K562 (cell line): Measurements from ENCODE around the gene LPAR2. TPM values are rescaled to one million over a fixed set of nuclear protein-coding genes. Genes with fewer than 3 reads are reported as not detected.

Experiments
- CBX2 ChIP-seq: fragments of 200-600 bp; sonication (generic); IDR thresholded peaks from one replicate; pipeline ENCODE4 v1.6.1; 2012; ENCODE audit warnings: mild to moderate bottlenecking, low read length, inconsistent platforms; ENCODE audit not compliant: insufficient read depth, poor library complexity, severe bottlenecking
- CC2D1A ChIP-seq: fragments of 450-650 bp; IDR thresholded peaks from 2 replicates; pipeline ENCODE4 v1.6.1; 2017; ENCODE audit warnings: mild to moderate bottlenecking
- GTF2E2 ChIP-seq: fragments of 200-800 bp; sonication (Bioruptor generic); IDR thresholded peaks from 2 replicates; pipeline ENCODE4 v1.6.1; 2016; ENCODE audit warnings: missing genetic modification characterization, missing compliant biosample characterization
- MXI1 ChIP-seq: IDR thresholded peaks from 2 replicates; pipeline ENCODE4 v1.6.1; 2011; ENCODE audit warnings: low read depth, mild to moderate bottlenecking, improper control_type of control experiment, low read length
- MYBL2 ChIP-seq, 2 experiments: fragments of 450-650 bp in 1 of 2; sonication (generic) in 1 of 2; formaldehyde crosslinking in 1 of 2; IDR thresholded peaks; 2 replicates each; pipeline versions ENCODE4 v1.6.1 to v1.8.1; 2017 to 2022; ENCODE audit warnings: borderline replicate concordance in 1 of 2, inconsistent platforms in 1 of 2, low read depth in 1 of 2, mild to moderate bottlenecking in 1 of 2, missing genetic modification reagents in 1 of 2, moderate library complexity in 1 of 2
- RFX7 ChIP-seq: fragments of 250-450 bp; sonication (Bioruptor Pico); IDR thresholded peaks from 2 replicates; pipeline ENCODE4 v1.5.1; 2021; ENCODE audit warnings: mild to moderate bottlenecking
- SIN3A ChIP-seq, 2 experiments: fragments of 150-350 bp in 1 of 2; IDR thresholded peaks; 2 replicates each; pipeline ENCODE4 v1.6.1; 2011 to 2016; ENCODE audit warnings: borderline replicate concordance in 2 of 2, low read depth in 2 of 2, low read length in 2 of 2, mild to moderate bottlenecking in 2 of 2, moderate library complexity in 2 of 2; ENCODE audit not compliant: control insufficient read depth in 1 of 2
- SMAD1 ChIP-seq: fragments of 150-350 bp; IDR thresholded peaks from 2 replicates; pipeline ENCODE4 v1.6.1; 2014; ENCODE audit warnings: low read length, low read depth; ENCODE audit not compliant: partially characterized antibody
- SMARCE1 ChIP-seq: fragments of 450-650 bp; IDR thresholded peaks from 2 replicates; pipeline ENCODE4 v1.7.1; 2016; ENCODE audit warnings: mild to moderate bottlenecking
- SREBF2 ChIP-seq: sonication (generic); formaldehyde crosslinking; IDR thresholded peaks from 2 replicates; pipeline ENCODE4 v1.4.0; 2020; ENCODE audit warnings: mild to moderate bottlenecking, missing genetic modification reagents
- polyA plus RNA-seq, 8 experiments: library from polyadenylated mRNA; depleted of rRNA in 4 of 8; stranded (reverse) in 5 of 8; unstranded in 3 of 8; fragments of >200 nt; fragmentation: Nextera tagmentation in 2 of 8; fragmentation: Illumina TruSeq in 1 of 8; extraction: Ambion mirVana in 2 of 8; extraction: Trizol in 1 of 8; gene quantifications; 2 replicates each; pipeline versions ENCODE4 v1.2.1 to v1.2.3, GENCODE V29; 2011 to 2014; ENCODE audit warnings: inconsistent platforms in 1 of 8, missing spikeins in 1 of 8
- total RNA-seq, 7 experiments: library from RNA; depleted of rRNA in 6 of 7; stranded (reverse); fragments of >200 nt in 6 of 7; fragmentation: Illumina TruSeq in 2 of 7; extraction: Trizol in 2 of 7; gene quantifications; 2 replicates each; pipeline versions ENCODE4 v1.2.1 to v1.2.3, GENCODE V29; 2011 to 2021; ENCODE audit warnings: low replicate concordance in 1 of 7
- TF ChIP-seq, protein P1 (sequence below): sonication (generic); formaldehyde crosslinking; IDR thresholded peaks from 2 replicates; pipeline ENCODE4 v1.8.1; 2023; ENCODE audit warnings: mild to moderate bottlenecking, missing genetic modification reagents
- TF ChIP-seq, protein P2 (sequence below): fragments of 250-450 bp; sonication (Bioruptor Pico); IDR thresholded peaks from 2 replicates; pipeline ENCODE4 v1.5.0; 2022; ENCODE audit warnings: mild to moderate bottlenecking
- TF ChIP-seq, protein P3 (sequence below), 2 experiments: fragments of 450-650 bp in 1 of 2; sonication (generic) in 1 of 2; formaldehyde crosslinking in 1 of 2; IDR thresholded peaks in 1 of 2; conservative IDR thresholded peaks in 1 of 2; 2 replicates each; pipeline versions ENCODE4 v1.6.1 to v1.8.1; 2016 to 2023; ENCODE audit warnings: mild to moderate bottlenecking in 2 of 2, moderate library complexity in 2 of 2, inconsistent platforms in 1 of 2, missing genetic modification reagents in 1 of 2
- TF ChIP-seq, protein P4 (sequence below): IDR thresholded peaks from 2 replicates; pipeline ENCODE4 v1.6.1; 2014; ENCODE audit warnings: antibody characterized with exemption
- TF ChIP-seq, protein P5 (sequence below): sonication (generic); formaldehyde crosslinking; IDR thresholded peaks from 2 replicates; pipeline ENCODE4 v1.8.0; 2022; ENCODE audit warnings: missing genetic modification reagents, mild to moderate bottlenecking, moderate library complexity, borderline replicate concordance
- TF ChIP-seq, protein P6 (sequence below): sonication (generic); formaldehyde crosslinking; IDR thresholded peaks from 2 replicates; pipeline ENCODE4 v1.8.0; 2022; ENCODE audit warnings: mild to moderate bottlenecking, missing genetic modification reagents

LPAR2 gene
- total and polyA plus RNA-seq, 9 of the 15 experiments (the other 6 are each of a cell fraction or from before 2014, with no cell fraction given) = 0.63 to 13.8 (median 4.4) TPM

DNA sequence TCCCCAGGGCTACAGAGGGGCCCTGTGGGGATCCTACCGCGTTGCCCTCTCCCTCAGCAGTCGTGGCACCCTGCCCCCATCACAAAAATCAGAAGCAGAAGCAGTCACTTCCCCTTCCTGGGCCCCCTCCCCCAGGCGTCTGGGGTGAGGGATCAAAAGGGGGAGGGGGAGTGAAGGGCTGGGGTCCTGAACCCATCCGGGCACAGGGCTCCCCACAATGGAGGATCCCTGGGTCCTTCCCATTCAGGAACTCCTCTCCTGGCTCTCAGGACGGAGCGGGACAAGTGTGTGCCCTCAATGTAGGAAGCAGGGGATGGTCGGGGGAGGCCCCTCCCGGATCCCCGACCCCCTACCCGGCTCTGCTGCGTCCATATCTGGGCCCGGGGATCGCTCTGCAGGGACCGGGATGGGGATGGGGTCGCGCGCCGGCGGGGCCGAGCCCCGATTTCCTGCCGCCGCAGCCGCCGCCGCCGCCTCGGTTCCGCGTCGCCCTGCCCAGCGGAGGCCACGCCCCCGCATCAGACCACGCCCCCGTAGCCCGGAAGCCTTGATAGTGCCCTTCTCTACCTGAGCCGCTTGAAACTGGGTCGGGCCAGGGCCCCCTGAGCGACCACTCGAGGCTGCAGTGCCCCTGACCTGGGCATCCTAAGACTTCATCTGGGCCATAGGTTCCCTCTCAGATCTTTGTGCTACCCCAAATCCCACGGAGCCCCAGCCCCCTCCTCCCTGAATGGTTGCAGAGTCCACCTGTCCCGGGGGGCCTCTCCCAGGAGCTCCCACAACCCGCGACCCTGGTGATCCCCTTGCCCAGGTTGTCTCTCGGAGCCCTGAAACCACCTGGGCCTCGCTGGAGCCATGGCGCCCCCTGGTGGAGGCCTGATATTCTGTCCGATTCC, 15.4 kb upstream of the LPAR2 start, which contains the start of gene GMIP (continued):
- TF ChIP-seq, protein P1, sequence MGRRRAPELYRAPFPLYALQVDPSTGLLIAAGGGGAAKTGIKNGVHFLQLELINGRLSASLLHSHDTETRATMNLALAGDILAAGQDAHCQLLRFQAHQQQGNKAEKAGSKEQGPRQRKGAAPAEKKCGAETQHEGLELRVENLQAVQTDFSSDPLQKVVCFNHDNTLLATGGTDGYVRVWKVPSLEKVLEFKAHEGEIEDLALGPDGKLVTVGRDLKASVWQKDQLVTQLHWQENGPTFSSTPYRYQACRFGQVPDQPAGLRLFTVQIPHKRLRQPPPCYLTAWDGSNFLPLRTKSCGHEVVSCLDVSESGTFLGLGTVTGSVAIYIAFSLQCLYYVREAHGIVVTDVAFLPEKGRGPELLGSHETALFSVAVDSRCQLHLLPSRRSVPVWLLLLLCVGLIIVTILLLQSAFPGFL (CRISPR knock-in tag) = no peak
- TF ChIP-seq, protein P2, sequence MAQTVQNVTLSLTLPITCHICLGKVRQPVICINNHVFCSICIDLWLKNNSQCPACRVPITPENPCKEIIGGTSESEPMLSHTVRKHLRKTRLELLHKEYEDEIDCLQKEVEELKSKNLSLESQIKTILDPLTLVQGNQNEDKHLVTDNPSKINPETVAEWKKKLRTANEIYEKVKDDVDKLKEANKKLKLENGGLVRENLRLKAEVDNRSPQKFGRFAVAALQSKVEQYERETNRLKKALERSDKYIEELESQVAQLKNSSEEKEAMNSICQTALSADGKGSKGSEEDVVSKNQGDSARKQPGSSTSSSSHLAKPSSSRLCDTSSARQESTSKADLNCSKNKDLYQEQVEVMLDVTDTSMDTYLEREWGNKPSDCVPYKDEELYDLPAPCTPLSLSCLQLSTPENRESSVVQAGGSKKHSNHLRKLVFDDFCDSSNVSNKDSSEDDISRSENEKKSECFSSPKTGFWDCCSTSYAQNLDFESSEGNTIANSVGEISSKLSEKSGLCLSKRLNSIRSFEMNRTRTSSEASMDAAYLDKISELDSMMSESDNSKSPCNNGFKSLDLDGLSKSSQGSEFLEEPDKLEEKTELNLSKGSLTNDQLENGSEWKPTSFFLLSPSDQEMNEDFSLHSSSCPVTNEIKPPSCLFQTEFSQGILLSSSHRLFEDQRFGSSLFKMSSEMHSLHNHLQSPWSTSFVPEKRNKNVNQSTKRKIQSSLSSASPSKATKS (CRISPR knock-in tag) = no peak
- TF ChIP-seq SIN3A (IDR thresholded peaks at IDR 0.05; ENCODE audit: borderline replicate concordance in 2 of 2, control insufficient read depth in 1 of 2, low read depth in 2 of 2, low read length in 2 of 2) = 0 out of 4 replicates have a peak, but pooled peaks of 1 of the 2 experiments have one; percentile 22
- TF ChIP-seq, protein P3, sequence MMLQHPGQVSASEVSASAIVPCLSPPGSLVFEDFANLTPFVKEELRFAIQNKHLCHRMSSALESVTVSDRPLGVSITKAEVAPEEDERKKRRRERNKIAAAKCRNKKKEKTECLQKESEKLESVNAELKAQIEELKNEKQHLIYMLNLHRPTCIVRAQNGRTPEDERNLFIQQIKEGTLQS (IDR thresholded peaks at IDR 0.05) = no peak
- TF ChIP-seq, protein P3 (CRISPR knock-in tag; conservative IDR thresholded peaks at IDR 0.05) = no peak
- no peak for TF ChIP-seq MYBL2 (IDR thresholded peaks at IDR 0.05; ENCODE audit: low read depth)
- TF ChIP-seq MYBL2 (CRISPR knock-in tag; IDR thresholded peaks at IDR 0.05; ENCODE audit: borderline replicate concordance) = no peak
- no peak for TF ChIP-seq SMAD1
- TF ChIP-seq, protein P4, sequence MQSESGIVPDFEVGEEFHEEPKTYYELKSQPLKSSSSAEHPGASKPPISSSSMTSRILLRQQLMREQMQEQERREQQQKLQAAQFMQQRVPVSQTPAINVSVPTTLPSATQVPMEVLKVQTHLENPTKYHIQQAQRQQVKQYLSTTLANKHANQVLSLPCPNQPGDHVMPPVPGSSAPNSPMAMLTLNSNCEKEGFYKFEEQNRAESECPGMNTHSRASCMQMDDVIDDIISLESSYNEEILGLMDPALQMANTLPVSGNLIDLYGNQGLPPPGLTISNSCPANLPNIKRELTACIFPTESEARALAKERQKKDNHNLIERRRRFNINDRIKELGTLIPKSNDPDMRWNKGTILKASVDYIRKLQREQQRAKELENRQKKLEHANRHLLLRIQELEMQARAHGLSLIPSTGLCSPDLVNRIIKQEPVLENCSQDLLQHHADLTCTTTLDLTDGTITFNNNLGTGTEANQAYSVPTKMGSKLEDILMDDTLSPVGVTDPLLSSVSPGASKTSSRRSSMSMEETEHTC = no peak
- TF ChIP-seq RFX7 = no peak
- TF ChIP-seq SMARCE1 = 0 out of 2 replicates have a peak, but pooled peaks have one; percentile 8
- no peak for TF ChIP-seq SREBF2 (CRISPR knock-in tag)
- TF ChIP-seq CBX2 = no peak
- TF ChIP-seq, protein P5, sequence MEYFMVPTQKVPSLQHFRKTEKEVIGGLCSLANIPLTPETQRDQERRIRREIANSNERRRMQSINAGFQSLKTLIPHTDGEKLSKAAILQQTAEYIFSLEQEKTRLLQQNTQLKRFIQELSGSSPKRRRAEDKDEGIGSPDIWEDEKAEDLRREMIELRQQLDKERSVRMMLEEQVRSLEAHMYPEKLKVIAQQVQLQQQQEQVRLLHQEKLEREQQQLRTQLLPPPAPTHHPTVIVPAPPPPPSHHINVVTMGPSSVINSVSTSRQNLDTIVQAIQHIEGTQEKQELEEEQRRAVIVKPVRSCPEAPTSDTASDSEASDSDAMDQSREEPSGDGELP = peak; percentile 46; the same call in 1 of the 2 replicates
- TF ChIP-seq MXI1 = no peak
- TF ChIP-seq, protein P6, sequence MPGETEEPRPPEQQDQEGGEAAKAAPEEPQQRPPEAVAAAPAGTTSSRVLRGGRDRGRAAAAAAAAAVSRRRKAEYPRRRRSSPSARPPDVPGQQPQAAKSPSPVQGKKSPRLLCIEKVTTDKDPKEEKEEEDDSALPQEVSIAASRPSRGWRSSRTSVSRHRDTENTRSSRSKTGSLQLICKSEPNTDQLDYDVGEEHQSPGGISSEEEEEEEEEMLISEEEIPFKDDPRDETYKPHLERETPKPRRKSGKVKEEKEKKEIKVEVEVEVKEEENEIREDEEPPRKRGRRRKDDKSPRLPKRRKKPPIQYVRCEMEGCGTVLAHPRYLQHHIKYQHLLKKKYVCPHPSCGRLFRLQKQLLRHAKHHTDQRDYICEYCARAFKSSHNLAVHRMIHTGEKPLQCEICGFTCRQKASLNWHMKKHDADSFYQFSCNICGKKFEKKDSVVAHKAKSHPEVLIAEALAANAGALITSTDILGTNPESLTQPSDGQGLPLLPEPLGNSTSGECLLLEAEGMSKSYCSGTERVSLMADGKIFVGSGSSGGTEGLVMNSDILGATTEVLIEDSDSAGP = no peak
- no peak for TF ChIP-seq GTF2E2
- peak; percentile 76 for TF ChIP-seq CC2D1A
